Endothelial cell of umbilical vein (primary cell): ENCODE data around the gene TCERG1L. TPM values are rescaled to one million over a fixed set of nuclear protein-coding genes. Genes with fewer than 3 reads are reported as not detected.

Source experiments
- BruUV-seq: library from RNA; stranded (reverse); fragments of 400-500 nt; replicated peaks from 2 replicates; lab custom pipeline; 2021; lab: Mats Ljungman, UMichigan
- CTCF ChIA-PET: fragments of 300-600, 350-600 bp; sonication (Branson Sonifier 250); formaldehyde crosslinking; loops from one replicate; lab custom pipeline; 2021; ENCODE audit warnings: antibody characterized with exemption, inconsistent platforms; lab: Charles Lee
- POLR2A ChIA-PET: fragments of 300-600, 350-600 bp; sonication (Branson Sonifier 250); formaldehyde crosslinking; loops from one replicate; lab custom pipeline; 2021; ENCODE audit warnings: antibody characterized with exemption, inconsistent platforms; lab: Charles Lee
- DNase-seq: peaks from one replicate; pipeline ENCODE4 v3.0.0-alpha.2; 2011; ENCODE audit warnings: low read depth, low spot score
- FAIRE-seq: peaks from 2 replicates; lab custom pipeline; 2011; peaks lifted over from hg19 to GRCh38; lab: Jason Lieb, UNC
- H2AFZ ChIP-seq: 2 replicates; pipeline ENCODE4 v1.6.0; 2012; ENCODE audit warnings: low read depth, low read length, control low read depth, inconsistent platforms
- H3K27ac ChIP-seq: 2 replicates; pipeline ENCODE4 v1.5.1; 2011; ENCODE audit warnings: low read depth, mild to moderate bottlenecking, control low read depth, low read length, moderate library complexity; ENCODE audit not compliant: insufficient read depth
- H3K27me3 ChIP-seq, 2 experiments: 2 replicates each; pipeline versions ENCODE4 v1.6.0 to v1.6.1; 2011; ENCODE audit warnings: low read length in 2 of 2, mixed read lengths in 1 of 2; ENCODE audit not compliant: control insufficient read depth in 2 of 2, insufficient read depth in 2 of 2
- H3K36me3 ChIP-seq, 2 experiments: 2 replicates in 1 of 2; 3 replicates in 1 of 2; pipeline ENCODE4 v1.5.1; 2011; ENCODE audit warnings: low read length in 2 of 2, mild to moderate bottlenecking in 1 of 2, moderate library complexity in 1 of 2; ENCODE audit not compliant: control insufficient read depth in 2 of 2, insufficient read depth in 2 of 2; ENCODE audit errors: extremely low read depth in 1 of 2
- H3K4me1 ChIP-seq: 3 replicates; pipeline ENCODE4 v1.5.1; 2011; ENCODE audit warnings: mild to moderate bottlenecking, low read length; ENCODE audit not compliant: control insufficient read depth, insufficient read depth; ENCODE audit errors: extremely low read depth
- H3K4me2 ChIP-seq: 2 replicates; pipeline ENCODE4 v1.6.1; 2011; ENCODE audit warnings: low read length, control low read depth, mixed read lengths; ENCODE audit not compliant: insufficient read depth
- H3K4me3 ChIP-seq, 3 experiments: fragments of 200-600 bp in 1 of 3; sonication (generic), shearing (Covaris generic) in 1 of 3; replicated peaks in 1 of 3; 2 replicates each; pipeline ENCODE4 v1.5.1; 2011 to 2016; ENCODE audit warnings: control low read depth in 3 of 3, low read length in 3 of 3, mild to moderate bottlenecking in 2 of 3, inconsistent platforms in 1 of 3, low read depth in 1 of 3, moderate library complexity in 1 of 3; ENCODE audit not compliant: insufficient read depth in 1 of 3
- H3K79me2 ChIP-seq: 2 replicates; pipeline ENCODE4 v1.6.0; 2012; ENCODE audit warnings: low read length, inconsistent platforms; ENCODE audit not compliant: control insufficient read depth, insufficient read depth
- H3K9ac ChIP-seq: replicated peaks from 2 replicates; pipeline ENCODE3; 2011; ENCODE audit warnings: low read length, control low read depth; ENCODE audit not compliant: insufficient read depth; ENCODE audit errors: extremely low read depth
- H3K9me1 ChIP-seq: replicated peaks from 3 replicates; pipeline ENCODE4 v1.6.0; 2011; ENCODE audit warnings: mild to moderate bottlenecking, low read length; ENCODE audit not compliant: control insufficient read depth, insufficient read depth; ENCODE audit errors: extremely low read depth
- H3K9me3 ChIP-seq: replicated peaks from 2 replicates; pipeline ENCODE4 v1.5.1; 2012; ENCODE audit warnings: low read length, inconsistent platforms; ENCODE audit not compliant: control insufficient read depth, insufficient read depth
- H4K20me1 ChIP-seq: replicated peaks from 2 replicates; pipeline ENCODE3; 2011; ENCODE audit warnings: mild to moderate bottlenecking, low read length; ENCODE audit not compliant: control insufficient read depth, insufficient read depth; ENCODE audit errors: extremely low read depth
- EZH2 ChIP-seq: IDR thresholded peaks from 2 replicates; pipeline ENCODE4 v1.6.1; 2012; ENCODE audit warnings: borderline replicate concordance, low read depth, mild to moderate bottlenecking, moderate library complexity, low read length, inconsistent platforms; ENCODE audit not compliant: severe bottlenecking
- FOS ChIP-seq: IDR thresholded peaks from 2 replicates; pipeline ENCODE4 v1.6.1; 2011; ENCODE audit warnings: mild to moderate bottlenecking, low read length, moderate library complexity, borderline replicate concordance; ENCODE audit not compliant: insufficient read depth
- GATA2 ChIP-seq: IDR thresholded peaks from 2 replicates; pipeline ENCODE4 v1.7.0; 2011; ENCODE audit warnings: low read depth, mild to moderate bottlenecking, moderate library complexity, mixed read lengths, low read length; ENCODE audit not compliant: insufficient read length, insufficient read depth
- JUN ChIP-seq: IDR thresholded peaks from 2 replicates; pipeline ENCODE4 v1.6.1; 2011; ENCODE audit warnings: borderline replicate concordance, low read depth; ENCODE audit not compliant: insufficient read length, insufficient read depth
- MYC ChIP-seq: IDR thresholded peaks from one replicate; pipeline ENCODE4 v1.6.1; 2011; ENCODE audit warnings: mild to moderate bottlenecking, low read depth, low read length
- POLR2A ChIP-seq: IDR thresholded peaks from 2 replicates; pipeline ENCODE4 v1.6.1; 2012; ENCODE audit warnings: low read depth, mild to moderate bottlenecking, control low read depth, low read length
- POLR2AphosphoS5 ChIP-seq: IDR thresholded peaks from 2 replicates; pipeline ENCODE4 v1.6.1; 2012; ENCODE audit warnings: low read depth, mild to moderate bottlenecking, control low read depth, low read length, moderate library complexity; ENCODE audit not compliant: insufficient read depth
- dilution Hi-C: fragments of 300-500 bp; cut with MboI; formaldehyde crosslinking; loops from one replicate; pipeline ENCODE4 v1.15.0; 2019; ENCODE audit warnings: low sequenced_read_pairs; ENCODE audit not compliant: extremely low pct_ligation_motif_present
- intact Hi-C: fragments of 100-400 bp; cut with micrococcal nuclease; formaldehyde crosslinking; loops from one replicate; pipeline ENCODE4 v1.10.0; 2022
- polyA plus RNA-seq, 4 experiments: library from polyadenylated mRNA; depleted of rRNA in 3 of 4; stranded (reverse) in 3 of 4; unstranded in 1 of 4; fragments of >200 nt; gene quantifications; 2 replicates each; pipeline versions ENCODE4 v1.2.1 to v1.2.3, GENCODE V29; 2011 to 2012; ENCODE audit warnings: missing spikeins in 1 of 4
- total RNA-seq: library from RNA; stranded (reverse); gene quantifications from 2 replicates; pipeline ENCODE4 v1.2.3, GENCODE V29; 2021
- TF ChIP-seq, protein P1 (sequence below): IDR thresholded peaks from 2 replicates; pipeline ENCODE4 v1.6.1; 2011; ENCODE audit not compliant: insufficient read depth, insufficient read length
- TF ChIP-seq, protein P2 (sequence below), 2 donors: IDR thresholded peaks; 1 replicate in 1 of 2; 2 replicates in 1 of 2; pipeline ENCODE4 v1.5.1; 2011; ENCODE audit warnings: low read length in 2 of 2, mild to moderate bottlenecking in 2 of 2, moderate library complexity in 2 of 2, control low read depth in 1 of 2, inconsistent platforms in 1 of 2, low read depth in 1 of 2; ENCODE audit not compliant: insufficient read depth in 1 of 2; ENCODE audit errors: extremely low read depth in 1 of 2

Gene TCERG1L
- total and polyA plus RNA-seq, 2 donors (not counting 3 experiments of a cell fraction or from before 2014, with no cell fraction given) = not detected

DNA sequence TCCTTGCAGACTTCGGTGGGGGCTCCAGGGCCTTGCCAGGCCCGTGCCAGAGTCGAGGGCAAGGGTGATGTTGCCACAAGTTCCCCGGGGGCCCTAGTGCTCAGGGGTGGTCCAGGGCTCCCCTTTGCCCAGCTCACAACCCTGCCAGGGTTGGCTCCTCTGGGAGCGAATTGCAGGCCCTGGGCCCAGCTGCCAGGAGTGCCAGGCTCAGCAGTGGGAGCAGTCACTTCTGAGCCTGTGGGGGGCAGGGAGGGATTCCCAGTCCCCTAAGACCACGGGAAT, 43.8 kb downstream of the TCERG1L start:
- Histone ChIP-seq H3K36me3 (no peaks in the 10 kb centered on the region), H3K4me2 (no peak overlapping the region), H3K9ac (no peak overlapping the region), H2AFZ (no peak overlapping the region), H3K27me3 (no peaks in the 10 kb centered on the region), H3K4me1 (no peaks in the 10 kb centered on the region), H3K9me1 (no peaks in the 10 kb centered on the region), H3K79me2 (no peaks in the 10 kb centered on the region), H3K27ac (no peak overlapping the region), H3K9me3 (peaks cover 5% of the 10 kb centered on the region), H4K20me1 (no peaks in the 10 kb centered on the region), H3K4me3 (no peak overlapping the region)
- intact Hi-C loops (no loop called here), dilution Hi-C loops (no loop called here)
- ChIA-PET POLR2A (no interaction called here), CTCF (no interaction called here)
- BruUV-seq = no TSS peak
- no peak for TF ChIP-seq GATA2
- TF ChIP-seq, protein P1, sequence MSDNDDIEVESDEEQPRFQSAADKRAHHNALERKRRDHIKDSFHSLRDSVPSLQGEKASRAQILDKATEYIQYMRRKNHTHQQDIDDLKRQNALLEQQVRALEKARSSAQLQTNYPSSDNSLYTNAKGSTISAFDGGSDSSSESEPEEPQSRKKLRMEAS = no peak
- no peak for TF ChIP-seq POLR2AphosphoS5
- TF ChIP-seq JUN = no peak
- TF ChIP-seq MYC = no peak
- TF ChIP-seq POLR2A = no peak
- TF ChIP-seq FOS = no peak
- TF ChIP-seq EZH2 = no peak
- TF ChIP-seq, protein P2, sequence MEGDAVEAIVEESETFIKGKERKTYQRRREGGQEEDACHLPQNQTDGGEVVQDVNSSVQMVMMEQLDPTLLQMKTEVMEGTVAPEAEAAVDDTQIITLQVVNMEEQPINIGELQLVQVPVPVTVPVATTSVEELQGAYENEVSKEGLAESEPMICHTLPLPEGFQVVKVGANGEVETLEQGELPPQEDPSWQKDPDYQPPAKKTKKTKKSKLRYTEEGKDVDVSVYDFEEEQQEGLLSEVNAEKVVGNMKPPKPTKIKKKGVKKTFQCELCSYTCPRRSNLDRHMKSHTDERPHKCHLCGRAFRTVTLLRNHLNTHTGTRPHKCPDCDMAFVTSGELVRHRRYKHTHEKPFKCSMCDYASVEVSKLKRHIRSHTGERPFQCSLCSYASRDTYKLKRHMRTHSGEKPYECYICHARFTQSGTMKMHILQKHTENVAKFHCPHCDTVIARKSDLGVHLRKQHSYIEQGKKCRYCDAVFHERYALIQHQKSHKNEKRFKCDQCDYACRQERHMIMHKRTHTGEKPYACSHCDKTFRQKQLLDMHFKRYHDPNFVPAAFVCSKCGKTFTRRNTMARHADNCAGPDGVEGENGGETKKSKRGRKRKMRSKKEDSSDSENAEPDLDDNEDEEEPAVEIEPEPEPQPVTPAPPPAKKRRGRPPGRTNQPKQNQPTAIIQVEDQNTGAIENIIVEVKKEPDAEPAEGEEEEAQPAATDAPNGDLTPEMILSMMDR (IDR thresholded peaks at IDR 0.05; ENCODE audit: extremely low read depth in 1 of 2, insufficient read depth in 1 of 2, low read depth in 1 of 2, low read length in 2 of 2) = no peak
- no peak for FAIRE-seq
- DNase-seq = no peak
